Suprapubic skin (tissue), 4 donors: Measurements from ENCODE around the gene ANXA2. TPM values are rescaled to one million over a fixed set of nuclear protein-coding genes. Genes with fewer than 3 reads are reported as not detected.

ENCODE experiments used
- DNase-seq, 2 donors: peaks; one replicate each; pipeline ENCODE4 v3.0.0-alpha.2; 2019; ENCODE audit warnings: low spot score in 2 of 2
- H3K27ac ChIP-seq: fragments of 200-600 bp; sonication (generic); one replicate; pipeline ENCODE4 v1.5.1; 2019
- H3K27me3 ChIP-seq: fragments of 200-600 bp; sonication (generic); one replicate; pipeline ENCODE4 v1.5.1; 2019
- H3K36me3 ChIP-seq: fragments of 200-600 bp; sonication (generic); one replicate; pipeline ENCODE4 v1.5.1; 2019
- H3K4me1 ChIP-seq: fragments of 200-600 bp; sonication (generic); one replicate; pipeline ENCODE4 v1.5.1; 2019
- H3K4me3 ChIP-seq: fragments of 200-600 bp; sonication (generic); one replicate; pipeline ENCODE4 v1.5.1; 2019; ENCODE audit warnings: mild to moderate bottlenecking
- H3K9me3 ChIP-seq: fragments of 200-600 bp; sonication (generic); one replicate; pipeline ENCODE4 v1.5.1; 2019
- CTCF ChIP-seq, 2 donors: fragments of 200-600 bp in 1 of 2; fragments of 450-650 bp in 1 of 2; sonication (generic) in 1 of 2; IDR thresholded peaks; one replicate each; pipeline ENCODE4 v1.5.1; 2016 to 2019; ENCODE audit warnings: antibody characterized with exemption in 2 of 2, mild to moderate bottlenecking in 1 of 2, moderate library complexity in 1 of 2
- EP300 ChIP-seq: sonication (generic); formaldehyde crosslinking; IDR thresholded peaks from one replicate; pipeline ENCODE4 v1.6.1; 2017; ENCODE audit warnings: antibody characterized with exemption
- POLR2A ChIP-seq, 2 donors: fragments of 450-650 bp; IDR thresholded peaks; one replicate each; pipeline ENCODE4 v1.6.1; 2017; ENCODE audit warnings: antibody characterized with exemption in 2 of 2, mild to moderate bottlenecking in 2 of 2, moderate library complexity in 2 of 2
- POLR2AphosphoS5 ChIP-seq, 3 donors: sonication (generic); formaldehyde crosslinking; IDR thresholded peaks; one replicate each; pipeline ENCODE4 v1.6.1; 2017; ENCODE audit warnings: antibody characterized with exemption in 3 of 3
- WGBS: methylation state at CpG from one replicate; pipeline ENCODE4 v1.1.5; 2018; 5-methylcytosine and 5-hydroxymethylcytosine counted together
- total RNA-seq, 4 donors: library from RNA; depleted of rRNA; stranded (reverse); fragments of >200 nt; gene quantifications; one replicate each; pipeline ENCODE4 v1.1.0, GENCODE V29; 2016

ANXA2 gene
- total RNA-seq, 4 donors from 2014 or later, result 1,379 to 1,734 (median 1,554) TPM

GRCh38 chr15:60386615-60387014 is 11.2 kb downstream of the ANXA2 start:
- Histone ChIP-seq H3K36me3 (peaks cover 28% of the 10 kb centered on the region), H3K27ac (peak overlapping the region; percentile 67), H3K4me1 (peaks cover 93% of the 10 kb centered on the region), H3K4me3 (peak overlapping the region; percentile 11), H3K9me3 (no peaks in the 10 kb centered on the region), H3K27me3 (no peaks in the 10 kb centered on the region)
- DNase-seq, result no peak
- no peak for TF ChIP-seq POLR2A (IDR thresholded peaks at IDR 0.05)
- no peak for TF ChIP-seq CTCF (IDR thresholded peaks at IDR 0.05)
- TF ChIP-seq POLR2AphosphoS5 (IDR thresholded peaks at IDR 0.05), result no peak
- no peak for TF ChIP-seq EP300
- WGBS, result 28% methylated on average over 4 of the region's 4 CpGs

- Histone ChIP-seq H3K4me1 (peaks cover 92% of the 10 kb centered on the region), H3K4me3 (peak overlapping the region; percentile 11), H3K9me3 (no peaks in the 10 kb centered on the region), H3K27me3 (no peaks in the 10 kb centered on the region), H3K27ac (peak overlapping the region; percentile 67), H3K36me3 (peaks cover 35% of the 10 kb centered on the region)
- 37% methylated on average over 7 of the region's 7 CpGs for WGBS
- no peak for TF ChIP-seq POLR2AphosphoS5 (IDR thresholded peaks at IDR 0.05)
- DNase-seq, result no peak
Measured at GRCh38 chr15:60385620-60386552, 11.9 kb downstream of the ANXA2 start.

GRCh38 chr15:60384526-60385126 is 13.2 kb downstream of the ANXA2 start:
- Histone ChIP-seq H3K27me3 (no peaks in the 10 kb centered on the region), H3K27ac (no peak overlapping the region), H3K4me3 (no peak overlapping the region), H3K4me1 (peaks cover 92% of the 10 kb centered on the region), H3K36me3 (peaks cover 44% of the 10 kb centered on the region), H3K9me3 (no peaks in the 10 kb centered on the region)
- no peak for DNase-seq
- 68% methylated on average over 3 of the region's 3 CpGs for WGBS
- TF ChIP-seq CTCF (IDR thresholded peaks at IDR 0.05), result no peak
- no peak for TF ChIP-seq POLR2A (IDR thresholded peaks at IDR 0.05)
- TF ChIP-seq EP300, result no peak
- TF ChIP-seq POLR2AphosphoS5 (IDR thresholded peaks at IDR 0.05), result no peak

GRCh38 chr15:60384053-60384452 is 13.7 kb downstream of the ANXA2 start:
- H3K27ac ChIP-seq, result no peak overlapping the region
- H3K9me3 ChIP-seq, result no peaks in the 10 kb centered on the region
- H3K4me3 ChIP-seq, result no peak overlapping the region
- no peak for TF ChIP-seq POLR2AphosphoS5 (IDR thresholded peaks at IDR 0.05)
- TF ChIP-seq POLR2A (IDR thresholded peaks at IDR 0.05), result no peak
- no peak for TF ChIP-seq CTCF (IDR thresholded peaks at IDR 0.05)
- no peak for TF ChIP-seq EP300
- H3K36me3 ChIP-seq, result peaks cover 49% of the 10 kb centered on the region
- no peaks in the 10 kb centered on the region for H3K27me3 ChIP-seq
- 25% methylated on average over 3 of the region's 3 CpGs for WGBS
- DNase-seq, result no peak
- peaks cover 91% of the 10 kb centered on the region for H3K4me1 ChIP-seq

- WGBS, result 71% methylated on average over 8 of the region's 8 CpGs
- H3K36me3 ChIP-seq, result peaks cover 59% of the 10 kb centered on the region
- H3K4me1 ChIP-seq, result peaks cover 91% of the 10 kb centered on the region
Measured at GRCh38 chr15:60382773-60383674, 14.8 kb downstream of the ANXA2 start.

More at GRCh38 chr15:60382773-60383674, 14.8 kb downstream of the ANXA2 start:
- DNase-seq, result no peak
- H3K27ac ChIP-seq, result peak overlapping the region; percentile 7
- H3K4me3 ChIP-seq, result no peak overlapping the region
- no peak for TF ChIP-seq POLR2AphosphoS5 (IDR thresholded peaks at IDR 0.05)
- no peak for TF ChIP-seq POLR2A (IDR thresholded peaks at IDR 0.05)
- TF ChIP-seq EP300, result no peak
- TF ChIP-seq CTCF (IDR thresholded peaks at IDR 0.05), result no peak
- H3K9me3 ChIP-seq, result no peaks in the 10 kb centered on the region
- no peaks in the 10 kb centered on the region for H3K27me3 ChIP-seq
